GM21786 (cell line): ENCODE measurements around the gene DAGLA.
"Not testable (repeated sequence)": the region's sequence is repeated elsewhere in the genome, so short reads cannot be mapped to it uniquely, and the experiment has no call there.

ENCODE experiments used
- ATAC-seq: cut with Tn5 transposase; IDR thresholded peaks from one replicate; pipeline ENCODE4 v1.9.1; 2021; ENCODE audit not compliant: unreplicated experiment

DAGLA gene

GRCh38 chr11:61679893-61680621, at the start of gene DAGLA:
DAGLA (plus strand) TSS chr11:61680391; CDS start chr11:61720156, 39,765 bp downstream.
- no peak for ATAC-seq

GRCh38 chr11:61632096-61632495, 48.1 kb upstream of the DAGLA start:
- no peak for ATAC-seq

- no peak for ATAC-seq
These were observed 44.9 kb upstream of the DAGLA start for GRCh38 chr11:61635304-61635703.

- ATAC-seq: no peak
These were observed 44.4 kb upstream of the DAGLA start for GRCh38 chr11:61635787-61636186.

- no peak for ATAC-seq
These were observed 43.5 kb upstream of the DAGLA start for GRCh38 chr11:61636676-61637075.

- no peak for ATAC-seq
These were observed 42.9 kb upstream of the DAGLA start for GRCh38 chr11:61637277-61637676.

- ATAC-seq: no peak
These were observed 40.3 kb upstream of the DAGLA start for GRCh38 chr11:61639816-61640443.

- no peak for ATAC-seq
These were observed 38.0 kb upstream of the DAGLA start for GRCh38 chr11:61642162-61642561.

- no peak for ATAC-seq
These were observed 34.9 kb upstream of the DAGLA start for GRCh38 chr11:61645179-61645868.

- no peak for ATAC-seq
These were observed 32.7 kb upstream of the DAGLA start for GRCh38 chr11:61647529-61647928.

- no peak for ATAC-seq
These were observed 29.2 kb upstream of the DAGLA start for GRCh38 chr11:61650781-61651571.

- no peak for ATAC-seq
These were observed 28.1 kb upstream of the DAGLA start for GRCh38 chr11:61652135-61652534.

- ATAC-seq: no peak
These were observed 25.8 kb upstream of the DAGLA start for GRCh38 chr11:61654397-61654829.

- ATAC-seq: not testable (repeated sequence)
These were observed 24.7 kb upstream of the DAGLA start for GRCh38 chr11:61655266-61656159.

GRCh38 chr11:61656347-61657077, 23.7 kb upstream of the DAGLA start:
- ATAC-seq: no peak

GRCh38 chr11:61657566-61658290, 22.5 kb upstream of the DAGLA start:
- no peak for ATAC-seq

GRCh38 chr11:61659413-61660196, 20.6 kb upstream of the DAGLA start:
- no peak for ATAC-seq

- not testable (repeated sequence) for ATAC-seq
These were observed 19.2 kb upstream of the DAGLA start for GRCh38 chr11:61660997-61661396.
